ENCODE data around the gene FOXK1.
A peak's percentile ranks its signal among the peaks of the same experiment; 100 is the strongest.
"Not testable (repeated sequence)": the region's sequence is repeated elsewhere in the genome, so short reads cannot be mapped to it uniquely, and the experiment has no call there.

FOXK1 gene

DNA sequence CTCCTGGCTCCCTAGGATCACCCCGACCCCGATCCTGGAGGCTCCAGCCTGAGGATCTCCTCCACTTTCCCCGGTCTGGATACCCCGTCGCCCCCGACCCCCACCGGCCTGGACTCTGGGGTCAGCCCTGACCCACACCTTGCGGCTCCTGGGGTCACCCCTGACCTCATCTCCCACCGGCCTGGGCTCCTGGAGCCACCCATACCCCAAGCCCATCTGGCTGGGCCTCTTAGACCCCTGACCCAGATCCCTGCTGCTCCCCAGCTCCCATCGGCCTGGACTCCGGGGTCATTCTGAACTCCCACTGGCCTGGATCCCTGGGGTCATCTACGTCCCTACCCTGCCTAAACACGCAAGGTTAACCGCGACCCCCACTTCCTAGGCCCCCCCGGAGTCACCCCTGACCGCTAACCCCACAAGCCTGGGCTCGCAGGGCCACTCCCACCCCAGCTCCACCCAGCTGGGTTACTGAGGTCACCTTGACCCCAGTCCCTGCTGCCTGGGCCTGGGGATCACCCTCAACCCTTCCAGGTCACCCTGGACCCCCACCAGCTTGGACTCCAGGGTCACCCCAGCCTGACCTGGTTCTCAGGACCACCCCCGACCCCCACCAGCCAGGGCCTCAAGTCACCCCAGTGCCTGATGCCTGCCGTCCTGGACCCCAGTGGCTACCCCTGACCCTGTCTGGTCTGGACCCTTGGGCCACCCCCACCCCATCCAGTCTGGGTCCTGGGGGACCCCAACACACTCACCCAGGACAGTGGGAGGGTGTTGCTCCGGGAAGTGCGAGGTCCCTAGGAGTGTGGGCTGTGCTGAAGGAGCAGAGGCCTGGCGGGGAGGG, 1.2 kb downstream of the FOXK1 start:
- TF ChIP-seq, protein P1, sequence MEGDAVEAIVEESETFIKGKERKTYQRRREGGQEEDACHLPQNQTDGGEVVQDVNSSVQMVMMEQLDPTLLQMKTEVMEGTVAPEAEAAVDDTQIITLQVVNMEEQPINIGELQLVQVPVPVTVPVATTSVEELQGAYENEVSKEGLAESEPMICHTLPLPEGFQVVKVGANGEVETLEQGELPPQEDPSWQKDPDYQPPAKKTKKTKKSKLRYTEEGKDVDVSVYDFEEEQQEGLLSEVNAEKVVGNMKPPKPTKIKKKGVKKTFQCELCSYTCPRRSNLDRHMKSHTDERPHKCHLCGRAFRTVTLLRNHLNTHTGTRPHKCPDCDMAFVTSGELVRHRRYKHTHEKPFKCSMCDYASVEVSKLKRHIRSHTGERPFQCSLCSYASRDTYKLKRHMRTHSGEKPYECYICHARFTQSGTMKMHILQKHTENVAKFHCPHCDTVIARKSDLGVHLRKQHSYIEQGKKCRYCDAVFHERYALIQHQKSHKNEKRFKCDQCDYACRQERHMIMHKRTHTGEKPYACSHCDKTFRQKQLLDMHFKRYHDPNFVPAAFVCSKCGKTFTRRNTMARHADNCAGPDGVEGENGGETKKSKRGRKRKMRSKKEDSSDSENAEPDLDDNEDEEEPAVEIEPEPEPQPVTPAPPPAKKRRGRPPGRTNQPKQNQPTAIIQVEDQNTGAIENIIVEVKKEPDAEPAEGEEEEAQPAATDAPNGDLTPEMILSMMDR (IDR thresholded peaks at IDR 0.05; ENCODE audit: low read length, missing control alignments): no peak
- DNase-seq (ENCODE audit: low read depth): no peak
- H3K4me3 ChIP-seq (replicated peaks; ENCODE audit: low read depth, low read length): peak overlapping the region; percentile 86

DNA sequence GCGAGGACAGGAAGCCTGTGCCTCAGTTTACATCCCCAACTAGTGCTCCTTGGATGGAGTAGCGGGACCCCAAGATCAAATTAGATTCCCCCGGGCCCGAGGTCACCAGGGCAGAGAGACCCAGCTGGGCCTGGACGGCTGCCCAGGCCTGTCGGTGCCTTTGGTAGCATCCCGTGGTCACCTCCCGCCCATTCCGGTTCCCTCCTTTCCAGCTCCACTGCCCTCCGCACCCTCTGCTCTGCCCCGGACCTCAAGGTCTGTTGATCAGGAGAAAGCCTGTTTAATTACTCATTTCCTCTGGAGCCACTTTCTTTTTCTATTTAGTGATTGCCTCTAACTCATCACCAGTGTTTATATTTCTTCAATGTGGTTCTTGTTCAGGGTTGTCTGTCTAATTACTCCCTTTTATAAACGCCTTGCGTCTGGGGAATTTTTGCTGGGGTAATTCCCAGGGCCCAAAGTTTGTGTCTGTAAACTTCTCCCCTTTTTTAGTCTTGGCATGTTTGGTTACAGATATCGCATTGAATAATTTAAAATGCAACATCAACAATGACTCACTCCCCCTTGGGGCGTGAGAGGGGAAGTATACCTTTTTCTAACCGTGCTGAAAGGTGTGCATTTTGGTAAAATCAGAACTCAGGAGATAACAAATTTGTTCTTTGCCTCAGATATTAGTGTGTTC, 1.9 kb downstream of the FOXK1 start:
- peak overlapping the region; percentile 86 for H3K4me3 ChIP-seq (replicated peaks; ENCODE audit: low read depth, low read length)
- TF ChIP-seq, protein P1 (IDR thresholded peaks at IDR 0.05; ENCODE audit: low read length, missing control alignments): no peak
- DNase-seq (ENCODE audit: low read depth): peak; percentile 69

DNA sequence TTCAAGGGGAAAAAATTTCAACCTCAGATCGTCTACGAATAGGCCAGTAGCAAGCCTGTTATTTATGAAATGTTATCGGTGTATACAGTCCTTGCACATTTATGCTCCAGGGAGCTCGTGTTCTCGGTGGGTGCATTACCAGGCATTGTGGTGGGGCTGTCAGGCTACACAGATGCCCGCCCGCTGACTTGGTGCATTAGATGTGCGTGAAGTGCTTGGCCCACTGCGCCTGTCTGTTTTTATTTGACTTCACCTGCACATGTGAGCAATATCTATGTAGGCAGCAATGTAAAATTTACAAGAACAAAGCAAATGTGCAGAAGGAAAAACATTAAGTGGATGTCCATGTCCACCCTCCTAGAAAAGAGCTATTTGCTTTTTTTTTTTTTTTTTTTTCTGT, 2.8 kb downstream of the FOXK1 start:
- DNase-seq (ENCODE audit: low read depth): no peak
- peak overlapping the region; percentile 86 for H3K4me3 ChIP-seq (replicated peaks; ENCODE audit: low read depth, low read length)
- TF ChIP-seq, protein P1 (IDR thresholded peaks at IDR 0.05; ENCODE audit: low read length, missing control alignments): no peak

DNA sequence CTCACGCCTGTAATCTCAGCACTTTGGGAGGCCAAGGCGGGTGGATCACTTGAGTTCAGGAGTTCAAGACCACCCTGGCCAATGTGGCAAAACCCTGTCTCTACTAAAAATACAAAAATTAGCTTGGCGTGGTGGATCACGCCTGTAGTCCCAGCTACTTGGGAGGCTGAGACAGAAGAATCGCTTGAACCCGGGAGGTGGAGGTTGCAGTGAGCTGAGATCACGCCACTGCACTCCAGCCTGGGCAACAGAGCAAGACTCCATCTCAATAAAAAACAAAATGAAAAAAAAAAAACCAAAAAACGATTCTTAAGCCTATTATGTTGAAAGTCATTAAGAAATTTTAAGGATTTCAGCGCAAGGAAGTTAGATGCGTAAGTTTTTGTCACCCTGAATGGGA, 3.6 kb downstream of the FOXK1 start:
- DNase-seq (ENCODE audit: low read depth); H3K4me3 ChIP-seq (replicated peaks; ENCODE audit: low read depth, low read length): not testable (repeated sequence)

DNA sequence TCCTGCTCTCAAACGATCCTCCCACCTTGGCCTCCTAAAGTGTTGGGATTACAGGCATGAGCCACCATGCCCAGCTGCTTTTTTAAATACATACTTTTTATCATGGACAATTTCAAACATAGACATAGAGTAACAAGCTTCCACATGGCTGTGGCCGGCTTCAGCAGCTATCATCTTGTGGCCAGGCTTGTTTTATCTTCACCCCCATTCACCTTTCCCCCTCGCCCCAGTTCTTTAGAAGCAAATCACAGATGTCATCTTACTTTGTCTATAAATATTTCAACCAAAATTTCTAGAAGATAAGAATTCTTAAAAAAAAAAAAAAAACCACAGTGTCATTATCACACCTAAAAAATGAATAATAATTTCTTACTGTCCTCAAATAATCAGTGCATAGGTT, 5.9 kb downstream of the FOXK1 start:
- TF ChIP-seq, protein P1 (IDR thresholded peaks at IDR 0.05; ENCODE audit: low read length, missing control alignments): no peak
- DNase-seq (ENCODE audit: low read depth): no peak
- no peak overlapping the region for H3K4me3 ChIP-seq (replicated peaks; ENCODE audit: low read depth, low read length)

DNA sequence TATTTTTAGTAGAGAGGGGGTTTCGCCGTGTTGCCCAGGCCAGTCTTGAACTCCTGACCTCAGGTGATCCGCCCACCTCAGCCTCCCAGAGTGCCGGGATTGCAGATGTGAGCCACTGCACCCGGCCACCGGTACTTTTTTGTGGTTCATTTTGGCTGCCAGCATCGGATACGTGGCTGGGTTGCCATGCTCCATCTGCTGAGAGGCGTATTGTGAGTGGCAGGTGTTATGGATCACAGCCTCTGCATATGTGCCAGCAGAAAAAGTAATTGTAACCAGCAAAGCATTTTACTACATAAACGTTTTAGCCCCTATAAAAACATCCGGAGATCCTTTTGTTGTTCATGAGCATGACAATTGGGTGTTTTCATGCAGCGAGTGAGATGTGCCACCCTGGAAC, 7.1 kb downstream of the FOXK1 start:
- no peak for DNase-seq (ENCODE audit: low read depth)
- TF ChIP-seq, protein P1 (IDR thresholded peaks at IDR 0.05; ENCODE audit: low read length, missing control alignments): no peak
- no peak overlapping the region for H3K4me3 ChIP-seq (replicated peaks; ENCODE audit: low read depth, low read length)

DNA sequence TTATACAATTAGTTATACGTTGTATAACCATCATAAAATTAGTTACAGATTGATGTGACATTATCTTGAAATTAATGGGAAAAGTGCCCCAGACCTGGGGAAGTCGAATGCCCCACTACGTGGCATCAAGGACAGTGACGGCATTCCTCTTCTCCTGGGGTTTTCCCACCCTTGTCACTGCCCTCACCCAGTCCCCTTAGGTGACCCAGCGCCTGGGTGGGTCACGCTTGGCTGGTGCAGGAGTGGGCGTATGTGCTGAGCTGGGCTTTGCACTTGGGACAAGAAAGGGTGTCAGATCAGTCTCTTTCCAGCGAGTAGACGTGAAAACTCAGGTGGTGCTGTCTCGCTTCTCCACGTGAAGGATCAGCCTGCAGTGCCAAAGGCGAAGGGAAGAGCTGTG, 7.6 kb downstream of the FOXK1 start:
- TF ChIP-seq, protein P1 (IDR thresholded peaks at IDR 0.05; ENCODE audit: low read length, missing control alignments): no peak
- no peak overlapping the region for H3K4me3 ChIP-seq (replicated peaks; ENCODE audit: low read depth, low read length)

More for the DNA sequence above, 7.6 kb downstream of the FOXK1 start:
- no peak for DNase-seq (ENCODE audit: low read depth)

All from fibroblast of pulmonary artery (primary cell).